ENCODE measurements around the gene SV2B. TPM values are rescaled to one million over a fixed set of nuclear protein-coding genes. Genes with fewer than 3 reads are reported as not detected.

The SV2B gene
- total RNA-seq, 1 experiment from 2014 or later, result not detected

GRCh38 chr15:91110407-91110806 is 10.3 kb downstream of the SV2B start:
- TF ChIP-seq, protein P1, sequence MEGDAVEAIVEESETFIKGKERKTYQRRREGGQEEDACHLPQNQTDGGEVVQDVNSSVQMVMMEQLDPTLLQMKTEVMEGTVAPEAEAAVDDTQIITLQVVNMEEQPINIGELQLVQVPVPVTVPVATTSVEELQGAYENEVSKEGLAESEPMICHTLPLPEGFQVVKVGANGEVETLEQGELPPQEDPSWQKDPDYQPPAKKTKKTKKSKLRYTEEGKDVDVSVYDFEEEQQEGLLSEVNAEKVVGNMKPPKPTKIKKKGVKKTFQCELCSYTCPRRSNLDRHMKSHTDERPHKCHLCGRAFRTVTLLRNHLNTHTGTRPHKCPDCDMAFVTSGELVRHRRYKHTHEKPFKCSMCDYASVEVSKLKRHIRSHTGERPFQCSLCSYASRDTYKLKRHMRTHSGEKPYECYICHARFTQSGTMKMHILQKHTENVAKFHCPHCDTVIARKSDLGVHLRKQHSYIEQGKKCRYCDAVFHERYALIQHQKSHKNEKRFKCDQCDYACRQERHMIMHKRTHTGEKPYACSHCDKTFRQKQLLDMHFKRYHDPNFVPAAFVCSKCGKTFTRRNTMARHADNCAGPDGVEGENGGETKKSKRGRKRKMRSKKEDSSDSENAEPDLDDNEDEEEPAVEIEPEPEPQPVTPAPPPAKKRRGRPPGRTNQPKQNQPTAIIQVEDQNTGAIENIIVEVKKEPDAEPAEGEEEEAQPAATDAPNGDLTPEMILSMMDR (conservative IDR thresholded peaks at IDR 0.05), result no peak
- Histone ChIP-seq H3K18ac (ENCODE audit: insufficient read length, low read depth, low read length) (no peak overlapping the region), H3K79me2 (ENCODE audit: insufficient read depth, low read length) (no peaks in the 10 kb centered on the region), H2AFZ (ENCODE audit: low read length) (no peak overlapping the region), H4K8ac (replicated peaks; ENCODE audit: insufficient read length, low read depth, low read length) (no peak overlapping the region), H2BK5ac (ENCODE audit: insufficient read length, low read length) (no peak overlapping the region), H2AK5ac (ENCODE audit: insufficient read length, low read length) (no peak overlapping the region), H2BK12ac (ENCODE audit: insufficient read length, low read depth, low read length) (no peak overlapping the region), H2BK120ac (ENCODE audit: low read depth, low read length, poor library complexity, severe bottlenecking) (no peak overlapping the region), H4K91ac (ENCODE audit: insufficient read length, low read depth, low read length) (no peak overlapping the region), H3K27ac (ENCODE audit: insufficient read length, low read depth, low read length) (no peak overlapping the region), H3K4ac (ENCODE audit: low read depth, low read length) (no peak overlapping the region), H3K27me3 (ENCODE audit: insufficient read depth, low read length) (no peaks in the 10 kb centered on the region), H3K79me1 (ENCODE audit: insufficient read depth, low read depth, low read length, poor library complexity, severe bottlenecking) (no peaks in the 10 kb centered on the region), H2BK15ac (ENCODE audit: low read depth, low read length) (no peak overlapping the region), H4K5ac (ENCODE audit: insufficient read length, low read depth, low read length) (no peak overlapping the region), H3K14ac (ENCODE audit: insufficient read depth, low read length) (no peak overlapping the region), H3K9me3 (ENCODE audit: control insufficient read depth, low read depth, low read length) (no peaks in the 10 kb centered on the region), H3K23ac (ENCODE audit: insufficient read length, low read depth, low read length) (no peak overlapping the region), H2BK20ac (ENCODE audit: low read depth, low read length, poor library complexity, severe bottlenecking) (no peak overlapping the region), H4K20me1 (ENCODE audit: control insufficient read depth, insufficient read depth, insufficient read length) (no peaks in the 10 kb centered on the region), H3K56ac (ENCODE audit: insufficient read length, low read depth, low read length) (no peak overlapping the region), H3K4me2 (ENCODE audit: insufficient read depth, insufficient read length, low read length) (no peak overlapping the region), H3T11ph (ENCODE audit: low read length) (no peak overlapping the region), H3K4me1 (ENCODE audit: insufficient read depth, low read length) (no peaks in the 10 kb centered on the region), H3K9ac (ENCODE audit: extremely low read depth, insufficient read length, low read length) (no peak overlapping the region), H3K23me2 (ENCODE audit: insufficient read length, low read depth, low read length, poor library complexity, severe bottlenecking) (no peaks in the 10 kb centered on the region)
- DNase-seq, result no peak
- no peak overlapping the region for H3K27ac Mint-ChIP-seq
- no CpG with 5 or more reads among the region's 11 CpGs for WGBS (ENCODE audit: extremely low coverage, insufficient read length, low lambda C conversion rate)
- H3K9me3 Mint-ChIP-seq, result no peaks in the 10 kb centered on the region
- peaks cover 4% of the 10 kb centered on the region in 2 experiments; a peak in 1 of 4 replicates for H3K4me1 Mint-ChIP-seq
- no peak overlapping the region for H3K4me3 Mint-ChIP-seq
- peaks cover 31% of the 10 kb centered on the region for H3K27me3 Mint-ChIP-seq (ENCODE audit: low read depth)
- H3K36me3 Mint-ChIP-seq (ENCODE audit: insufficient read depth in 1 of 3, low read depth in 3 of 3), result no peaks in the 10 kb centered on the region; a peak in 1 of 7 replicates

All from H9 (cell line).